Measurements from ENCODE around the gene ATP8A2. TPM values are rescaled to one million over a fixed set of nuclear protein-coding genes. Genes with fewer than 3 reads are reported as not detected.

The ATP8A2 gene
- total RNA-seq, 1 donor from 2014 or later: not detected

- no peak for FAIRE-seq
- no peak for DNase-seq (ENCODE audit: low read depth)
- Histone ChIP-seq H3K4me3 (ENCODE audit: low read depth, low read length) (no peak overlapping the region), H3K27me3 (ENCODE audit: control insufficient read depth, insufficient read depth, low read length) (peaks cover 2% of the 10 kb centered on the region), H3K36me3 (ENCODE audit: control insufficient read depth, insufficient read depth, low read length) (no peaks in the 10 kb centered on the region)
- no peak for TF ChIP-seq CTCF (IDR thresholded peaks at IDR 0.05; ENCODE audit: insufficient read depth, low read length, severe bottlenecking)
These were observed 516.3 kb downstream of the ATP8A2 start for GRCh38 chr13:25887962-25888655.

- DNase-seq (ENCODE audit: low read depth) (peak; percentile 78), FAIRE-seq (peak; percentile 60)
- no peaks in the 10 kb centered on the region for H3K27me3 ChIP-seq (ENCODE audit: control insufficient read depth, insufficient read depth, low read length)
- no peaks in the 10 kb centered on the region for H3K36me3 ChIP-seq (ENCODE audit: control insufficient read depth, insufficient read depth, low read length)
- no peak overlapping the region for H3K4me3 ChIP-seq (ENCODE audit: low read depth, low read length)
- no peak for TF ChIP-seq CTCF (IDR thresholded peaks at IDR 0.05; ENCODE audit: insufficient read depth, low read length, severe bottlenecking)
These were observed 519.0 kb downstream of the ATP8A2 start for GRCh38 chr13:25890671-25891212.

GRCh38 chr13:25898991-25899390 lies 527.2 kb downstream of the ATP8A2 start:
- no peak for FAIRE-seq
- TF ChIP-seq CTCF (IDR thresholded peaks at IDR 0.05; ENCODE audit: insufficient read depth, low read length, severe bottlenecking): no peak
- DNase-seq (ENCODE audit: low read depth): no peak
- no peaks in the 10 kb centered on the region for H3K36me3 ChIP-seq (ENCODE audit: control insufficient read depth, insufficient read depth, low read length)
- H3K4me3 ChIP-seq (ENCODE audit: low read depth, low read length): no peak overlapping the region
- no peaks in the 10 kb centered on the region for H3K27me3 ChIP-seq (ENCODE audit: control insufficient read depth, insufficient read depth, low read length)

GRCh38 chr13:25899464-25899863 lies 527.7 kb downstream of the ATP8A2 start:
- H3K36me3 ChIP-seq (ENCODE audit: control insufficient read depth, insufficient read depth, low read length): no peaks in the 10 kb centered on the region

GRCh38 chr13:25899952-25900351 lies 528.2 kb downstream of the ATP8A2 start:
- Histone ChIP-seq H3K36me3 (ENCODE audit: control insufficient read depth, insufficient read depth, low read length) (no peaks in the 10 kb centered on the region), H3K27me3 (ENCODE audit: control insufficient read depth, insufficient read depth, low read length) (no peaks in the 10 kb centered on the region), H3K4me3 (ENCODE audit: low read depth, low read length) (no peak overlapping the region)
- TF ChIP-seq CTCF (IDR thresholded peaks at IDR 0.05; ENCODE audit: insufficient read depth, low read length, severe bottlenecking): no peak
- FAIRE-seq (no peak), DNase-seq (ENCODE audit: low read depth) (no peak)

More at GRCh38 chr13:25899464-25899863, 527.7 kb downstream of the ATP8A2 start:
- DNase-seq (ENCODE audit: low read depth) (no peak), FAIRE-seq (no peak)
- TF ChIP-seq CTCF (IDR thresholded peaks at IDR 0.05; ENCODE audit: insufficient read depth, low read length, severe bottlenecking): no peak
- Histone ChIP-seq H3K27me3 (ENCODE audit: control insufficient read depth, insufficient read depth, low read length) (no peaks in the 10 kb centered on the region), H3K4me3 (ENCODE audit: low read depth, low read length) (no peak overlapping the region)
